ENCODE measurements around the gene CDK10.
A peak's percentile ranks its signal among the peaks of the same experiment; 100 is the strongest.

Gene CDK10

GRCh38 chr16:89643769-89644300 lies 42.7 kb upstream of the CDK10 start:
- peak overlapping the region; percentile 46 for H3K27ac ChIP-seq
- DNase-seq (ENCODE audit: low spot score) = no peak
- ChIA-PET CTCF (no interaction called here), POLR2A (ENCODE audit: low non-redundant PET) (no interaction called here)
- TF ChIP-seq, protein P1, sequence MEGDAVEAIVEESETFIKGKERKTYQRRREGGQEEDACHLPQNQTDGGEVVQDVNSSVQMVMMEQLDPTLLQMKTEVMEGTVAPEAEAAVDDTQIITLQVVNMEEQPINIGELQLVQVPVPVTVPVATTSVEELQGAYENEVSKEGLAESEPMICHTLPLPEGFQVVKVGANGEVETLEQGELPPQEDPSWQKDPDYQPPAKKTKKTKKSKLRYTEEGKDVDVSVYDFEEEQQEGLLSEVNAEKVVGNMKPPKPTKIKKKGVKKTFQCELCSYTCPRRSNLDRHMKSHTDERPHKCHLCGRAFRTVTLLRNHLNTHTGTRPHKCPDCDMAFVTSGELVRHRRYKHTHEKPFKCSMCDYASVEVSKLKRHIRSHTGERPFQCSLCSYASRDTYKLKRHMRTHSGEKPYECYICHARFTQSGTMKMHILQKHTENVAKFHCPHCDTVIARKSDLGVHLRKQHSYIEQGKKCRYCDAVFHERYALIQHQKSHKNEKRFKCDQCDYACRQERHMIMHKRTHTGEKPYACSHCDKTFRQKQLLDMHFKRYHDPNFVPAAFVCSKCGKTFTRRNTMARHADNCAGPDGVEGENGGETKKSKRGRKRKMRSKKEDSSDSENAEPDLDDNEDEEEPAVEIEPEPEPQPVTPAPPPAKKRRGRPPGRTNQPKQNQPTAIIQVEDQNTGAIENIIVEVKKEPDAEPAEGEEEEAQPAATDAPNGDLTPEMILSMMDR (conservative IDR thresholded peaks at IDR 0.05; ENCODE audit: low read depth) = no peak

DNA sequence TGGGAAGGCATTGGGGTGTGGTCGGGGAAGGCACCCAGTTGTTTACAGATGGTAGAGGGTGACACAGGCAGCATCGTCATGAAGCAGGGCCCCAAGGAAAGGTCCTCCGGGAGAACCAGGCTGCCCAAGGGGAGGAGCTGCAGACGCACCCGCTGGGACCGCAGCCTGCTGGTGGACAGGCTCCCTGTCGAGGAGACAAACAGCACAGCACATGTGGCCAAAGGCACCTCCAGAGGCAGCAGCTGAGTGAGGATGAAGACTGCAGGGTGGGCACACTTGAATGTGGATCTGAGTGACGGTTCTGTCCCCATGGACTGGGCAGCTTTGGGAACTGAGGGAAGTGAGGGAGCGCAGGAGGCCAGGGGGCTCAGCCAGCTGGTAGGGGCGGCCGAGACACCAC lies 41.4 kb upstream of the CDK10 start:
- H3K27ac ChIP-seq = peak overlapping the region; percentile 46
- ChIA-PET CTCF (interaction anchor here (0.7 kb wide), 1 partner anchor 55 kb away, joined by 3 read pairs; no protein-coding TSS in a partner anchor), POLR2A (ENCODE audit: low non-redundant PET) (no interaction called here)
- TF ChIP-seq, protein P1 (conservative IDR thresholded peaks at IDR 0.05; ENCODE audit: low read depth) = no peak
- no peak for DNase-seq (ENCODE audit: low spot score)

GRCh38 chr16:89646270-89646669 lies 40.2 kb upstream of the CDK10 start:
- ChIA-PET POLR2A (ENCODE audit: low non-redundant PET) (no interaction called here), CTCF (no interaction called here)
- DNase-seq (ENCODE audit: low spot score) = no peak
- H3K27ac ChIP-seq = peak overlapping the region; percentile 46
- TF ChIP-seq, protein P1 (conservative IDR thresholded peaks at IDR 0.05; ENCODE audit: low read depth) = no peak

DNA sequence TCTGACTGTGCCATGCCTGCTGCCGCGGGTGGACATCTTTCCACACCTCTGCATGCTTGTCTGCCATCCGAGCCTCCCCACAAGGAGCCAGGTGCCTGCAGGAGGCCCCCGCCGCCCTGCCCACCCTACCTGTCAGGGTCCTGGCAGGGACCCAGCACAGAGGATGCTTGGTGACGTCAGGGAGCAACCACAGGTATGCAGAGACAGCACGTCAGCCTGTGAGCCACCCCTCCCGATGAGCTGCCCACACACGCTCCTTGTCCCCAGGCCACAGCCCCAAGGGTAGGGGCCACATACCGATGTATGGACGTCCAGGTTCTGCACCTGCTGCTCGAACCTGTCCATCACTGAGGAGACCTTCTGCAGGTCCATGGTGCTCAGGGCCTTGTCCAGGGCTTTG lies 39.6 kb upstream of the CDK10 start:
- ChIA-PET POLR2A (ENCODE audit: low non-redundant PET) (no interaction called here), CTCF (no interaction called here)
- DNase-seq (ENCODE audit: low spot score) = peak; percentile 69
- TF ChIP-seq, protein P1 (conservative IDR thresholded peaks at IDR 0.05; ENCODE audit: low read depth) = no peak
- 0 out of 2 replicates have a peak overlapping the region, but pooled peaks have one; percentile 46 for H3K27ac ChIP-seq

- H3K27ac ChIP-seq = 0 out of 2 replicates have a peak overlapping the region, but pooled peaks have one; percentile 3
- no peak for DNase-seq (ENCODE audit: low spot score)
- TF ChIP-seq, protein P1 (conservative IDR thresholded peaks at IDR 0.05; ENCODE audit: low read depth) = no peak
- CTCF ChIA-PET = interaction anchor here (0.8 kb wide), 1 partner anchor 43 kb away, joined by 3 read pairs; no protein-coding TSS in a partner anchor
- POLR2A ChIA-PET (ENCODE audit: low non-redundant PET) = no interaction called here
These were observed 34.9 kb upstream of the CDK10 start for GRCh38 chr16:89651584-89651983.

GRCh38 chr16:89653656-89654295 lies 32.7 kb upstream of the CDK10 start:
- DNase-seq (ENCODE audit: low spot score) = no peak
- ChIA-PET CTCF (interaction anchor here (0.6 kb wide), 1 partner anchor 17 kb away, joined by 3 read pairs; no protein-coding TSS in a partner anchor), POLR2A (ENCODE audit: low non-redundant PET) (interaction anchor here (0.7 kb wide), 1 partner anchor 54 kb away, joined by 11 read pairs; no protein-coding TSS in a partner anchor)
- TF ChIP-seq, protein P1 (conservative IDR thresholded peaks at IDR 0.05; ENCODE audit: low read depth) = no peak
- no peak overlapping the region; the same call in 1 of the 2 replicates for H3K27ac ChIP-seq

Measured in RWPE1 (cell line).